HEK293 (cell line): ENCODE measurements around the gene TM4SF5.

ENCODE experiments used
- CTCF ChIP-seq: fragments of 450-650 bp; formaldehyde crosslinking; IDR thresholded peaks from 2 replicates; pipeline ENCODE4 v1.5.1; 2016; ENCODE audit warnings: missing biosample characterization, missing genetic modification characterization
- HOXD13 ChIP-seq: sonication (generic); formaldehyde crosslinking; IDR thresholded peaks from 2 replicates; pipeline ENCODE4 v1.8.0; 2022; ENCODE audit warnings: missing genetic modification reagents, borderline replicate concordance
- KLF8 ChIP-seq: fragments of 450-650 bp; formaldehyde crosslinking; IDR thresholded peaks from 2 replicates; pipeline ENCODE4 v1.5.1; 2016; ENCODE audit warnings: missing biosample characterization, missing genetic modification characterization
- REST ChIP-seq: fragments of 450-650 bp; formaldehyde crosslinking; IDR thresholded peaks from 2 replicates; pipeline ENCODE4 v1.5.1; 2016; ENCODE audit warnings: missing biosample characterization, missing genetic modification characterization
- SALL2 ChIP-seq: fragments of 450-650 bp; formaldehyde crosslinking; IDR thresholded peaks from 2 replicates; pipeline ENCODE4 v1.5.0; 2017; ENCODE audit warnings: missing biosample characterization, mild to moderate bottlenecking, missing genetic modification characterization, borderline replicate concordance
- SETDB1 ChIP-seq: IDR thresholded peaks from one replicate; pipeline ENCODE4 v1.6.1; 2017; ENCODE audit warnings: mild to moderate bottlenecking, low read length, moderate library complexity, mixed read lengths; ENCODE audit not compliant: insufficient read length
- ZBTB1 ChIP-seq: fragments of 450-650 bp; formaldehyde crosslinking; IDR thresholded peaks from 2 replicates; pipeline ENCODE4 v1.5.1; 2016; ENCODE audit warnings: missing biosample characterization, missing genetic modification characterization
- ZFP41 ChIP-seq: fragments of 450-650 bp; formaldehyde crosslinking; IDR thresholded peaks from 2 replicates; pipeline ENCODE4 v1.5.1; 2016; ENCODE audit warnings: missing biosample characterization, missing genetic modification characterization, borderline replicate concordance
- ZNF274 ChIP-seq, 2 experiments: fragments of 200-500 bp in 1 of 2; fragments of 450-650 bp in 1 of 2; sonication (Bioruptor generic) in 1 of 2; formaldehyde crosslinking in 1 of 2; IDR thresholded peaks; 2 replicates each; pipeline versions ENCODE4 v1.5.1 to v1.6.1; 2014 to 2016; ENCODE audit warnings: borderline replicate concordance in 1 of 2, inconsistent platforms in 1 of 2, low read length in 1 of 2, missing biosample characterization in 1 of 2, missing genetic modification characterization in 1 of 2
- ZNF596 ChIP-seq: fragments of 450-650 bp; IDR thresholded peaks from 2 replicates; pipeline ENCODE4 v1.5.0; 2018; ENCODE audit warnings: missing biosample characterization, mild to moderate bottlenecking, missing genetic modification characterization, moderate library complexity
- TF ChIP-seq, protein P1 (sequence below): fragments of 450-650 bp; formaldehyde crosslinking; IDR thresholded peaks from 2 replicates; pipeline ENCODE4 v1.5.1; 2016; ENCODE audit warnings: missing biosample characterization, missing genetic modification characterization

DNA sequence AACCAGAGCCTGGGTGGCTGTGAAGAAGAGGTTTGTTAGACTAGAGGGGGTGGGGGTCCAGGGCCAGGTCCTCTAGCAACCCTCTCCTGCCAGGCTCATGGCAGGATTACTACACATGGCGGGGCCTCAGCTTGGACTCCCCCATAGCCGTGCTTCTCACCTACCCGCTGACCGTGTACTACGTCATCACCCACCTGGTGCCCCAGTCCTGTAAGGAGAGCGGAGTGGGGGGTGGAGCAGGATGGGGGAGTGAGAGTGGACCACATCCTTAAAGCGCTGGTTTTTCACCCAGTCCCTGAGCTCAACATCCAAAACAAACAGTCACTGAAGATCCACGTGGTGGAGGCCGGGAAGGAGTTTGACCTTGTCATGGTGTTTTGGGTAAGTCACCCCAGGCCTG lies 27.8 kb upstream of the TM4SF5 start:
- no peak for TF ChIP-seq HOXD13 (CRISPR knock-in tag)
- no peak for TF ChIP-seq CTCF (tag by site-specific recombination)
- TF ChIP-seq, protein P1, sequence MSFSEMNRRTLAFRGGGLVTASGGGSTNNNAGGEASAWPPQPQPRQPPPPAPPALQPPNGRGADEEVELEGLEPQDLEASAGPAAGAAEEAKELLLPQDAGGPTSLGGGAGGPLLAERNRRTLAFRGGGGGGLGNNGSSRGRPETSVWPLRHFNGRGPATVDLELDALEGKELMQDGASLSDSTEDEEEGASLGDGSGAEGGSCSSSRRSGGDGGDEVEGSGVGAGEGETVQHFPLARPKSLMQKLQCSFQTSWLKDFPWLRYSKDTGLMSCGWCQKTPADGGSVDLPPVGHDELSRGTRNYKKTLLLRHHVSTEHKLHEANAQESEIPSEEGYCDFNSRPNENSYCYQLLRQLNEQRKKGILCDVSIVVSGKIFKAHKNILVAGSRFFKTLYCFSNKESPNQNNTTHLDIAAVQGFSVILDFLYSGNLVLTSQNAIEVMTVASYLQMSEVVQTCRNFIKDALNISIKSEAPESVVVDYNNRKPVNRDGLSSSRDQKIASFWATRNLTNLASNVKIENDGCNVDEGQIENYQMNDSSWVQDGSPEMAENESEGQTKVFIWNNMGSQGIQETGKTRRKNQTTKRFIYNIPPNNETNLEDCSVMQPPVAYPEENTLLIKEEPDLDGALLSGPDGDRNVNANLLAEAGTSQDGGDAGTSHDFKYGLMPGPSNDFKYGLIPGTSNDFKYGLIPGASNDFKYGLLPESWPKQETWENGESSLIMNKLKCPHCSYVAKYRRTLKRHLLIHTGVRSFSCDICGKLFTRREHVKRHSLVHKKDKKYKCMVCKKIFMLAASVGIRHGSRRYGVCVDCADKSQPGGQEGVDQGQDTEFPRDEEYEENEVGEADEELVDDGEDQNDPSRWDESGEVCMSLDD (tag by site-specific recombination): no peak
- TF ChIP-seq SALL2 (tag by site-specific recombination): no peak
- TF ChIP-seq SETDB1: no peak
- TF ChIP-seq ZNF274 (IDR thresholded peaks at IDR 0.05; ENCODE audit: low read length): no peak
- no peak for TF ChIP-seq ZNF274 (tag by site-specific recombination; IDR thresholded peaks at IDR 0.05; ENCODE audit: borderline replicate concordance)
- TF ChIP-seq ZBTB1: no peak
- no peak for TF ChIP-seq KLF8
- no peak for TF ChIP-seq REST (tag by site-specific recombination)
- TF ChIP-seq ZNF596 (tag by site-specific recombination): no peak
- TF ChIP-seq ZFP41 (tag by site-specific recombination): no peak
